Esophagus (tissue), 2 donors: ENCODE measurements around the gene SCTR. TPM values are rescaled to one million over a fixed set of nuclear protein-coding genes. Genes with fewer than 3 reads are reported as not detected.
"Not testable (repeated sequence)": the region's sequence is repeated elsewhere in the genome, so short reads cannot be mapped to it uniquely, and the experiment has no call there.

Experiments
- H3K27ac ChIP-seq, 2 donors: one replicate each; pipeline ENCODE4 v1.5.1; 2013; ENCODE audit warnings: low read depth in 2 of 2, mild to moderate bottlenecking in 2 of 2, inconsistent platforms in 1 of 2, low read length in 1 of 2, moderate library complexity in 1 of 2
- H3K27me3 ChIP-seq, 2 donors: one replicate each; pipeline ENCODE4 v1.6.1; 2013; ENCODE audit warnings: low read length in 2 of 2, control low read depth in 1 of 2, mild to moderate bottlenecking in 1 of 2; ENCODE audit not compliant: insufficient read depth in 2 of 2, control insufficient read depth in 1 of 2
- H3K36me3 ChIP-seq, 2 donors: one replicate each; pipeline ENCODE4 v1.6.1; 2013; ENCODE audit warnings: low read length in 1 of 2; ENCODE audit not compliant: control insufficient read depth in 2 of 2, insufficient read depth in 2 of 2
- H3K4me1 ChIP-seq, 2 donors: one replicate each; pipeline ENCODE4 v1.6.1; 2013; ENCODE audit warnings: low read length in 1 of 2; ENCODE audit not compliant: control insufficient read depth in 2 of 2, insufficient read depth in 2 of 2
- H3K4me3 ChIP-seq, 2 donors: one replicate each; pipeline ENCODE4 v1.5.1; 2013; ENCODE audit warnings: low read length in 2 of 2, mild to moderate bottlenecking in 2 of 2, low read depth in 1 of 2, moderate library complexity in 1 of 2
- H3K9me3 ChIP-seq, 2 donors: one replicate each; pipeline ENCODE4 v1.6.1; 2013; ENCODE audit warnings: mild to moderate bottlenecking in 2 of 2, low read depth in 1 of 2, low read length in 1 of 2, moderate library complexity in 1 of 2; ENCODE audit not compliant: control insufficient read depth in 2 of 2, insufficient read depth in 1 of 2
- WGBS, 2 donors: extraction: QIAGEN DNeasy Blood & Tissue Kit; methylation state at CpG; one replicate each; pipeline ENCODE4 v1.1.7; 2013; 5-methylcytosine and 5-hydroxymethylcytosine counted together
- polyA plus RNA-seq, 2 donors: library from polyadenylated mRNA; stranded (reverse); fragments of 200-250 nt; gene quantifications; one replicate each; pipeline ENCODE4 v1.2.3, GENCODE V29; 2013
- donor health status: healthy with polysubstance abuse.
- donor health status: Bipolar disorder and iron deficiency.

SCTR gene
- polyA plus RNA-seq, 2 donors: 0.13 to 0.26 TPM

- H3K4me1 ChIP-seq: no peaks in the 10 kb centered on the region
- WGBS, 2 donors: 66 to 76% methylated on average over 4 of the region's 4 CpGs
- H3K4me3 ChIP-seq: no peak overlapping the region
- no peaks in the 10 kb centered on the region for H3K36me3 ChIP-seq
- no peak overlapping the region for H3K27ac ChIP-seq
- H3K9me3 ChIP-seq: no peaks in the 10 kb centered on the region
- H3K27me3 ChIP-seq: peaks cover 0 to 2% of the 10 kb centered on the region in 2 donors
Observed at GRCh38 chr2:119409506-119409905, 114.8 kb downstream of the SCTR start.

GRCh38 chr2:119408221-119408619, 116.1 kb downstream of the SCTR start:
- Histone ChIP-seq H3K27ac (no peak overlapping the region), H3K9me3 (no peaks in the 10 kb centered on the region), H3K36me3 (no peaks in the 10 kb centered on the region), H3K4me1 (no peaks in the 10 kb centered on the region), H3K4me3 (no peak overlapping the region), H3K27me3 (peaks cover 0 to 2% of the 10 kb centered on the region in 2 donors)
- WGBS, 2 donors: 49 to 57% methylated on average over 5 of the region's 5 CpGs

GRCh38 chr2:119407430-119408220, 116.7 kb downstream of the SCTR start:
- no peak overlapping the region for H3K27ac ChIP-seq

GRCh38 chr2:119405151-119405550, 119.1 kb downstream of the SCTR start:
- Histone ChIP-seq H3K27me3 (peaks cover 0 to 2% of the 10 kb centered on the region in 2 donors), H3K4me3 (no peak overlapping the region), H3K4me1 (no peaks in the 10 kb centered on the region), H3K9me3 (no peaks in the 10 kb centered on the region), H3K36me3 (no peaks in the 10 kb centered on the region), H3K27ac (no peak overlapping the region)
- WGBS, 2 donors: 91 to 96% methylated on average over 2 of the region's 2 CpGs

More at GRCh38 chr2:119407430-119408220, 116.7 kb downstream of the SCTR start:
- WGBS, 2 donors: 67 to 73% methylated on average over 7 of the region's 7 CpGs
- H3K9me3 ChIP-seq: no peaks in the 10 kb centered on the region
- H3K4me1 ChIP-seq: no peaks in the 10 kb centered on the region
- H3K36me3 ChIP-seq: no peaks in the 10 kb centered on the region
- no peak overlapping the region for H3K4me3 ChIP-seq
- H3K27me3 ChIP-seq: peaks cover 0 to 2% of the 10 kb centered on the region in 2 donors

- not testable (repeated sequence) for H3K27me3 ChIP-seq, H3K36me3 ChIP-seq, H3K27ac ChIP-seq, H3K4me1 ChIP-seq, H3K9me3 ChIP-seq, H3K4me3 ChIP-seq
- 88 to 90% methylated on average over 12 of the region's 12 CpGs for WGBS, 2 donors
Observed at GRCh38 chr2:119403618-119404017, 120.7 kb downstream of the SCTR start.

- no peak overlapping the region for H3K27ac ChIP-seq
- H3K36me3 ChIP-seq: no peaks in the 10 kb centered on the region
- H3K9me3 ChIP-seq: no peaks in the 10 kb centered on the region
- H3K4me3 ChIP-seq: no peak overlapping the region
- no peaks in the 10 kb centered on the region for H3K4me1 ChIP-seq
- 68 to 76% methylated on average over 10 of the region's 10 CpGs for WGBS, 2 donors
- no peaks in the 10 kb centered on the region for H3K27me3 ChIP-seq
Observed at GRCh38 chr2:119402645-119403560, 121.4 kb downstream of the SCTR start.

GRCh38 chr2:119402106-119402505, 122.2 kb downstream of the SCTR start:
- 87 to 90% methylated on average over 5 of the region's 5 CpGs for WGBS, 2 donors
- Histone ChIP-seq H3K4me3 (no peak overlapping the region), H3K36me3 (no peaks in the 10 kb centered on the region), H3K27me3 (no peaks in the 10 kb centered on the region), H3K27ac (no peak overlapping the region), H3K9me3 (no peaks in the 10 kb centered on the region), H3K4me1 (no peaks in the 10 kb centered on the region)

GRCh38 chr2:119397196-119397595, 127.1 kb downstream of the SCTR start:
- no peak overlapping the region for H3K27ac ChIP-seq
- no peaks in the 10 kb centered on the region for H3K9me3 ChIP-seq
- H3K4me1 ChIP-seq: no peaks in the 10 kb centered on the region
- H3K36me3 ChIP-seq: no peaks in the 10 kb centered on the region
- H3K4me3 ChIP-seq: no peak overlapping the region
- no peaks in the 10 kb centered on the region for H3K27me3 ChIP-seq
- WGBS, 2 donors: 88 to 95% methylated on average over 6 of the region's 6 CpGs

- Histone ChIP-seq H3K4me1 (peaks cover 0 to 1% of the 10 kb centered on the region in 2 donors), H3K27ac (no peak overlapping the region), H3K27me3 (no peaks in the 10 kb centered on the region), H3K36me3 (no peaks in the 10 kb centered on the region), H3K9me3 (no peaks in the 10 kb centered on the region), H3K4me3 (no peak overlapping the region)
- 84 to 85% methylated on average over 3 of the region's 3 CpGs for WGBS, 2 donors
Observed at GRCh38 chr2:119393971-119394748, 130.1 kb downstream of the SCTR start.
